Epithelial cell of prostate (primary cell): ENCODE measurements around the gene NPAS3.

Experiments
- DNase-seq: peaks from one replicate; pipeline ENCODE4 v3.0.0-alpha.2; 2011; ENCODE audit warnings: low read depth, low spot score
- H3K27ac ChIP-seq: fragments of 450-650 bp; 2 replicates; pipeline ENCODE4 v1.5.1; 2017; ENCODE audit warnings: mild to moderate bottlenecking

The NPAS3 gene

GRCh38 chr14:33589334-33589733, 650.7 kb downstream of the NPAS3 start:
- peak overlapping the region; percentile 92 for H3K27ac ChIP-seq
- peak; percentile 87 for DNase-seq

- H3K27ac ChIP-seq, result no peak overlapping the region
Measured at GRCh38 chr14:33590891-33591630, 652.4 kb downstream of the NPAS3 start.

GRCh38 chr14:33592297-33592696, 653.6 kb downstream of the NPAS3 start:
- DNase-seq, result no peak
- H3K27ac ChIP-seq, result no peak overlapping the region

More at GRCh38 chr14:33590891-33591630, 652.4 kb downstream of the NPAS3 start:
- DNase-seq, result no peak

- no peak for DNase-seq
- no peak overlapping the region for H3K27ac ChIP-seq
Measured at GRCh38 chr14:33596211-33597080, 657.8 kb downstream of the NPAS3 start.

- no peak overlapping the region for H3K27ac ChIP-seq
- DNase-seq, result no peak
Measured at GRCh38 chr14:33598582-33598981, 659.9 kb downstream of the NPAS3 start.

GRCh38 chr14:33602396-33602795, 663.7 kb downstream of the NPAS3 start:
- H3K27ac ChIP-seq, result no peak overlapping the region
- no peak for DNase-seq

GRCh38 chr14:33606591-33606990, 667.9 kb downstream of the NPAS3 start:
- no peak for DNase-seq
- no peak overlapping the region for H3K27ac ChIP-seq

- H3K27ac ChIP-seq, result no peak overlapping the region
- DNase-seq, result no peak
Measured at GRCh38 chr14:33609582-33609981, 670.9 kb downstream of the NPAS3 start.

- no peak overlapping the region for H3K27ac ChIP-seq
- no peak for DNase-seq
Measured at GRCh38 chr14:33610121-33610520, 671.4 kb downstream of the NPAS3 start.

GRCh38 chr14:33611405-33612196, 672.9 kb downstream of the NPAS3 start:
- DNase-seq, result no peak
- H3K27ac ChIP-seq, result no peak overlapping the region

GRCh38 chr14:33612197-33612505, 673.5 kb downstream of the NPAS3 start:
- no peak overlapping the region for H3K27ac ChIP-seq
- DNase-seq, result no peak

- peak; percentile 34 for DNase-seq
Measured at GRCh38 chr14:33617154-33617553, 678.5 kb downstream of the NPAS3 start.

GRCh38 chr14:33618361-33619105, 679.9 kb downstream of the NPAS3 start:
- DNase-seq, result no peak
- no peak overlapping the region for H3K27ac ChIP-seq

More at GRCh38 chr14:33617154-33617553, 678.5 kb downstream of the NPAS3 start:
- no peak overlapping the region for H3K27ac ChIP-seq

GRCh38 chr14:33622496-33622895, 683.8 kb downstream of the NPAS3 start:
- DNase-seq, result no peak
- no peak overlapping the region for H3K27ac ChIP-seq

- no peak overlapping the region for H3K27ac ChIP-seq
- DNase-seq, result no peak
Measured at GRCh38 chr14:33629792-33630191, 691.1 kb downstream of the NPAS3 start.

- no peak overlapping the region for H3K27ac ChIP-seq
- no peak for DNase-seq
Measured at GRCh38 chr14:33631021-33631420, 692.3 kb downstream of the NPAS3 start.

- no peak overlapping the region for H3K27ac ChIP-seq
Measured at GRCh38 chr14:33631441-33631840, 692.8 kb downstream of the NPAS3 start.

GRCh38 chr14:33634631-33635030, 696.0 kb downstream of the NPAS3 start:
- no peak overlapping the region for H3K27ac ChIP-seq
- no peak for DNase-seq

More at GRCh38 chr14:33631441-33631840, 692.8 kb downstream of the NPAS3 start:
- no peak for DNase-seq

GRCh38 chr14:33636716-33637115, 698.0 kb downstream of the NPAS3 start:
- H3K27ac ChIP-seq, result no peak overlapping the region

GRCh38 chr14:33642080-33642479, 703.4 kb downstream of the NPAS3 start:
- no peak overlapping the region for H3K27ac ChIP-seq
- no peak for DNase-seq

More at GRCh38 chr14:33636716-33637115, 698.0 kb downstream of the NPAS3 start:
- DNase-seq, result no peak
